COLO829 (cell line): ENCODE measurements around the gene GYPA.
"Not testable (repeated sequence)": the region's sequence is repeated elsewhere in the genome, so short reads cannot be mapped to it uniquely, and the experiment has no call there.

Experiments used
- DNase-seq: peaks from one replicate; pipeline ENCODE4 v3.0.0; 2012; ENCODE audit warnings: low spot score

Gene GYPA

GRCh38 chr4:144128709-144129320 is 11.7 kb downstream of the GYPA start:
- not testable (repeated sequence) for DNase-seq

- DNase-seq = not testable (repeated sequence)
Observed at GRCh38 chr4:144125109-144125508, 15.4 kb downstream of the GYPA start.

DNA sequence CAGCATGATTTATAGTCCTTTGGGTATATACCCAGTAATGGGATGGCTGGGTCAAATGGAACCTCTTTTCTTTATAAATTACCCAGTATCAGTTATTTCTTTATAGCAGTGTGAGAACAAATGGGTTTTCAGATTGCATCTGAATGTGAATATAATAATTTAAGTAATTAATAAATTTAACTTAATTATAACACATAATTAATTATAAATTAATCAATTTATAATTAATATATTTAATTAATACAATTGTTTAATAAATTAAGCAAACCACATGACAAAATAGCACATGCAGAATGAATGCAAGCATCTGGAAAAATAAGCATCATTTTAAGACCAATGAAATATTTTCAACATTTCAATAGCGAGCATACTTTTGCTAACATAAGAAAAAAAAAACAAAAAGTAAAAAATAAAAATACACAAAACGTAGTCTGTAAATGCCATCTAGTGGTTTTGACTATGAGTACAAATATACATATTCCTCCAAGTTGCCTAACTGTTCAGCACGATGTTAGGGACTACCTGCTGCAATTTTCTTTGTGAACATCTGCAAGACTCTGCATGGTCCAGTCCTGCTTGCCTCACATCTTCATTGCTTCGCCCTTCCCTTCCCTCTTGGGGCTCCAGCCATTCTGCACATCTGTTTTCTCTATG is 16.4 kb downstream of the GYPA start:
- DNase-seq = not testable (repeated sequence)

DNA sequence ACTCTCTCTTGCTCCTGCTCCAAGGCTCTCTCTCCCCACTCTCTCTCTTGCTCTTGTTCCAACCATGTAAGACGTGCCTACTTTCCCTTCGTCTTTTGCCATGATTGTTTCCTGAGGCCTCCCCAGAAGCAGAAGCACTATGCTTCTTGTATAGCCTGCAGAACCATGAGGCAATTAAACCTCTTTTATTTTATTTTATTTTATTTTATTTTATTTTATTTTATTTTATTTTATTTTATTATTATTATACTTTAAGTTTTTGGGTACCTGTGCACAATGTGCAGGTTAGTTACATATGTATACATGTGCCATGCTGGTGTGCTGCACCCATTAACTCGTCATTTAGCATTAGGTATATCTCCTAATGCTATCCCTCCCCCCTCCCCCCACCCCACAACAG is 17.2 kb downstream of the GYPA start:
- DNase-seq = not testable (repeated sequence)

GRCh38 chr4:144119752-144120151 is 20.8 kb downstream of the GYPA start:
- not testable (repeated sequence) for DNase-seq

DNA sequence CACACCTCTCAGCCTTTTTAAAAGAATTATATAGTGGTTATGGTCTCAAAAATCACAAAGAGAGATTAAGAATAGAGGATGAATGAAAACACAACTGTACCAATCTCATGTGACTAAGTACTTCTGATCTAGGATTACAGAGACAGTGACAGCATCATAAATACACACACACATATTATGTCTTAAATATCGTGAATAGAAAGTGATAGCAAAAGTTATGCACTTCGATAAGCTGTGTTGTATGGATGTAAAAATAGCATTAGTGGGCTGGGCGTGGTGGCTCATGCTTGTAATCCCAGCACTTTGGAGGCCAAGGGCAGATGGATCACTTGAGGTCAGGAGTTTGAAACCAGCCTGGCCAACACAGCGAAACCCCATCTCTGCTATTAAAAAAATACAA is 25.0 kb downstream of the GYPA start:
- no peak for DNase-seq

DNA sequence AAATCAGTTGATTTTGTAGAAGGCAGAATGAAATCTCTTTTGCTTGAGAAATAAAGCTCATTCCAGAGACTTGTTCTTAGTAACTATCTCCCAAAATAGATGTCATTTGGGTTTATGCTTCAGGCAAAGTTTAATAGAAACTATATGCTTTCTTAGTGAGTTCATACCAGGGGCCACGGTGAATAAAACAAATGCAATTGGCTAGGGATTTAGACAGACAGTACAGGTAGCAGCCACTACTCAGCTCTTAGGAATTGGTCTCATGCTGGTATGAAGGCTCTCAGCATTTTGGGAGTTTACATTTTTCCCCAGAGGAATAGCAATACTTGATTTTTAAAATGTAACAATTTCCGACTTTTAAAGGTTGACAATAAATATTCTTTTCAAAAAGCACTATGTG is 27.0 kb downstream of the GYPA start:
- DNase-seq = no peak

DNA sequence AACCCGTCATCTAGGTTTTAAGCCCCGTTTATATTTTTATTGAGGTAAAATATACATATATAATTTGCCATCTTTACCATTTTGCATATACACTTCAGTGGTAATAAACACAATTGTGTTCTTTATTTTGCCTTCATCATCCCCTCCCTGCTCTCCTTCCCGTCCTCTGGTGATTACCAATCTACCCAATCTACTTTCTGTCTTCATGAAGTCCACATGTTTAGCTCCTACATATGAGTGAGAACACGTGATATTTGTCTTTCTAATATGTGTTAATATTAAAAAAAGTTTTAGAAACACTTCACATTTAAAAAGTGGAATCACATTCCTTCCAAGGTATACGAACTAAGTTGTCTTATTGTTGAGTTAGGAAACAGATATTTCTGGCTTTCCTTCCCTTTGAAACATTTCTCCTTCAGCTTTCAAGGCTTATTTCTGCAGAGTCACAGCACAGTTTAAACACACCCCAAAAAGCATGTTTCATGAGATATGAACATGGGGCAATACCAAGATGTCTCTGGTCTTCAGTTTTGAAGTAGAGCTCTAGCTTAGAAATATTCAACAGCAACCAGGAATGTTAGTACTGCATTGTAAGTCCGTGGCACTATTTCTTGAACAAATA is 35.9 kb downstream of the GYPA start:
- DNase-seq = no peak

GRCh38 chr4:144097776-144098175 is 42.7 kb downstream of the GYPA start:
- not testable (repeated sequence) for DNase-seq

GRCh38 chr4:144093995-144094394 is 46.5 kb downstream of the GYPA start:
- DNase-seq = not testable (repeated sequence)

GRCh38 chr4:144091181-144091580 is 49.3 kb downstream of the GYPA start:
- not testable (repeated sequence) for DNase-seq

DNA sequence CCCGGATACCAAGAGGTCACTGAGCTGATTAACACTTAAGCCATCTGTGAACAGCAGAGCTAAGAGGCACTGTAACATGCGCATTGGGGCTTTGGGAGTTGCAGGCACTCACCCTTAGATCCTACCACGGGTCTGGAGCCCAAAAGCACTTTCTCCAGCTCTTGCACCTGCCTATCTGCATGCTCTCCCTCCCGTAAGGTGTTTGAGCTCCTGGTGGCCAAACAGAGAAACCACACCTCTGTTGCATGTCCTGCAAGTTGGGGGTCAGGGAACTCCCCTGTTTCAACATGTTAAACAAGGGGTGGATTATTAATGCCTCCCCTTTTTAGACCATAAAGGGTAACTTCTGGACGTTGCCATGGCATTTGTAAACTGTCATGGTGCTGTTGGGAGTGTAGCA is 49.8 kb downstream of the GYPA start:
- DNase-seq = no peak

DNA sequence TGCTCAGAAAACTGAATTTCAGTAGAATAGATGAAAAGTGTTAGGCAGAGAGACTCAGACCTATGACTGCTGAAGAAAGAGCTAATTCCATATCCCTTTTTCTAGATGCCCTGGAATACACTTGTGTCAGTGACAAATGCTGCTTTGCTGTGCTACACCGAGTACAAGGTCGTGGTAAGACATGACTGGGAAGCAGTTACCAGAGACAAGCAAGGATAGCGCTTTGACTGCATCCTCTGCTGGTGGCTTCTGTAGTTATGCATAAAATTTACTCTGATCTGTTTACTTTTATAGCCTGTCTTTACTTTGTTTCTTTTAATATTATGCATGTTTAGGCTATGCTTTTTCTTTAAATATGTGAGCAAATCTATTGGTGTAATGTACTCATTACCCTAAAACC is 58.5 kb downstream of the GYPA start:
- DNase-seq = not testable (repeated sequence)

- DNase-seq = not testable (repeated sequence)
Observed at GRCh38 chr4:144080135-144080534, 60.4 kb downstream of the GYPA start.

DNA sequence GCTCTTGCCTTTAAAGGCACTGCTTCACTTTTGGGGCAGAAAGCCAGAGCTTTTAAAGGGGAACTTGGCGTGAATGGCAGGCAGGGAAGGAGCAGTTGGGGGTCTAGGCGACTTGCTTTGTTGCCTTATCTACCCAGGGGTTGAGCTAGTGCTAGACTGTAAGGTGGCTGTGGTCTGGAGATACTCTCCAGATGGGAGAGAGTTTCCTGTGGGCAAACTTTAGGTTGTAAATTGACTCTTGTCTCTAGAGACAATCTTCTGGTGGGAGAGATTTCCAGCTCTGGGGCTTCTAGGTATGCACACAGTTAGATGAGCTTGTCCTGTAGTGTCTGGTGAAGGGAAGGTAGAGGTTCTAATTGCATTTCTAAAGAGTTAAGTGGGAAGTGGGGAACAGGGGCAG is 61.8 kb downstream of the GYPA start:
- not testable (repeated sequence) for DNase-seq

DNA sequence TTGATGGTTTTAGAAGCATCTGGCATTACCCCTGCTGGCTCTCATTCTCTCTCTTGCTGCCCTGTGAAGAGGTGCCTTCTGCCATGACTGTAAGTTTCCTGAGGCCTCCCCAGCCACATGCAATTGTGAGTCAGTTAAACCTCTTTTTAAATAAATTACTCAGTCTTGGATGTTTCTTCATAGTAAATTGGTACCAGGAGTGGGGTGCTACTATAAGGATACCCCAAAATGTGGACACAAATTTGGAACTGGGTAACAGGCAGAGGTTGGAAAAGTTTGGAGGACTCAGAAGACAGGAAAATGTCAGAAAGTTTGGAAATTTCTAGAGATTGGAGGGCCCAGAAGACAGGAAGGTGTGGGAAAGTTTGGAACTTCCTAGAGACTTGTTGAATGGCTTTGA is 79.0 kb downstream of the GYPA start:
- not testable (repeated sequence) for DNase-seq

DNA sequence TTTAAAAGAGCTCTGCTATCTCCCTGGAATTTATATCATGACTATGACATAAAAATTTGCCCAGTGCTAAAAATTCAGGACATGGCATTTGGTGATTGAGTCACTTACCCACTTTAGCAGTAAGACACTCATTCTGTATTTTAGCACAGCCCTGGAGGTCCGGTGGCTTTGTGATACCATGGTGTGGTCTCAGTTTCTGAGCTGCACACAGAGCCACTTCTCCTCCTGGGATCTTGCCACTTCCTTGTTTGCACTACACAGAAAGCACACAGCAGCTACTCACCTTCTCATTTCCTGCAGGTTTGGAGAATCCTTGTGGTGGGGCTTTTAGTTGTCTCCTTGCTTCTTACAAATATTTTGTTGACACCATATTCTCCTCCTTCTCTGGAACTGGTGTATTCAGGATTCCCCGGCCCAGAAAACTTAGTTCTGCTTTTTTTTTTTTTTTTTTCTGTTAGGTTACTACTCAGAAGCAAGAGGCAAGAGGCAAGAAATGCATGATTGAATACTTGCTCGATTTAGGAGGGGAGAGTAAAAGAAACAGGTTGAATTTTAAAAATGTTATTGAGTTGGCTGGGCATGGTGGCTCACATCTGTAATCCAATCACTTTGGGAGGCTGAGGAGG is 80.2 kb downstream of the GYPA start:
- not testable (repeated sequence) for DNase-seq
